Measurements from ENCODE around the gene FAM81A. TPM values are rescaled to one million over a fixed set of nuclear protein-coding genes. Genes with fewer than 3 reads are reported as not detected.

The FAM81A gene
- total and polyA plus RNA-seq, 2 donors: 0.42 to 1.2 TPM

DNA sequence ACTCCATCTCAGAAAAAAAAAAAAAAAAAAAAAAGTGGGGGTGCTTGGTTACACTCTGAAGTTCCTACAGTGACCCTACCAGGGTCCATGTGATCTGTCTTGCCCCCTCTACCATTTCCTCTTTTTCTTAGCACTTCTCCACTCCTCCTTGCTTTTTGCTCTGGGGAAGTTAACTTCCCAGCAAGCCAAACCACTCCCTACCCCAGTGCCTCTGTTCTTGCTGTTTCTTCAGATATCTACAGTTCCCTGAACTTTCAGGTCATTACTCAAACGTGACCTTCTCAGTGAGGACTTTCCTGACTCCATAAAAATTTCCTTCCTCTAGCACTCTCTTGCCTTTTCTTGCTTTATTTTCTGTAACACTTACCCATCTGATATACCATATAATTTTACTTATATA lies 112.5 kb downstream of the FAM81A start:
- H3K4me1 ChIP-seq (ENCODE audit: control insufficient read depth in 2 of 2, insufficient read depth in 2 of 2, low read length in 2 of 2): no peaks in the 10 kb centered on the region
- no peaks in the 10 kb centered on the region for H3K36me3 ChIP-seq (ENCODE audit: control insufficient read depth in 2 of 2, insufficient read depth in 2 of 2, low read length in 1 of 2)
- 64% methylated on average over 1 of the region's 1 CpG for WGBS
- DNase-seq (ENCODE audit: low read depth in 6 of 9, low spot score in 9 of 9): no peak
- H3K4me3 ChIP-seq (ENCODE audit: low read length in 2 of 2): no peak overlapping the region
- H3K27ac ChIP-seq (ENCODE audit: low read depth in 1 of 2, low read length in 1 of 2): no peak overlapping the region
- H3K27me3 ChIP-seq (ENCODE audit: control insufficient read depth in 2 of 2, insufficient read depth in 1 of 2, low read length in 1 of 2): no peaks in the 10 kb centered on the region
- no peaks in the 10 kb centered on the region for H3K9me3 ChIP-seq (ENCODE audit: control insufficient read depth in 2 of 2, insufficient read depth in 1 of 2, low read length in 1 of 2)

DNA sequence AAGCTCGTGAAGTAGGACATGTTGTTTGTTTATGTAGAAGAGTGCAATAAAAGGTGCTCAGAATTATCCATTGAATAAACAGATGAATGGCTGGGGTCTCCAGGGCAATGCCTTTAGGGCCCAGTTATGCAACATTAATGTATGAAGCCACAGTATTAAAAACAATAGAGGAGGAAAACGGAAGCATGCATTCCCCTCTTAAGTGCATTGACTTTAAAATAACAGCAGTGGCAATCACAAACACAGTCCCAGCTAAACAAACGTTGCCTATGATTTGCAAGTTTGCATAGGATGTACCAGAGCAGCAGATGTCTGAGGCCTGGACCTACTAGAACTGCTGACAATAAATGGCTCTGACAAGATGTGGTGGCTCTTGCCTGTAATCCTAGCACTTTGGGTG lies 113.0 kb downstream of the FAM81A start:
- Histone ChIP-seq H3K36me3 (ENCODE audit: control insufficient read depth in 2 of 2, insufficient read depth in 2 of 2, low read length in 1 of 2) (no peaks in the 10 kb centered on the region), H3K27me3 (ENCODE audit: control insufficient read depth in 2 of 2, insufficient read depth in 1 of 2, low read length in 1 of 2) (no peaks in the 10 kb centered on the region), H3K27ac (ENCODE audit: low read depth in 1 of 2, low read length in 1 of 2) (no peak overlapping the region), H3K9me3 (ENCODE audit: control insufficient read depth in 2 of 2, insufficient read depth in 1 of 2, low read length in 1 of 2) (no peaks in the 10 kb centered on the region), H3K4me1 (ENCODE audit: control insufficient read depth in 2 of 2, insufficient read depth in 2 of 2, low read length in 2 of 2) (no peaks in the 10 kb centered on the region), H3K4me3 (ENCODE audit: low read length in 2 of 2) (no peak overlapping the region)
- DNase-seq (ENCODE audit: low read depth in 6 of 9, low spot score in 9 of 9): no peak
- WGBS: 90% methylated on average over 3 of the region's 3 CpGs

DNA sequence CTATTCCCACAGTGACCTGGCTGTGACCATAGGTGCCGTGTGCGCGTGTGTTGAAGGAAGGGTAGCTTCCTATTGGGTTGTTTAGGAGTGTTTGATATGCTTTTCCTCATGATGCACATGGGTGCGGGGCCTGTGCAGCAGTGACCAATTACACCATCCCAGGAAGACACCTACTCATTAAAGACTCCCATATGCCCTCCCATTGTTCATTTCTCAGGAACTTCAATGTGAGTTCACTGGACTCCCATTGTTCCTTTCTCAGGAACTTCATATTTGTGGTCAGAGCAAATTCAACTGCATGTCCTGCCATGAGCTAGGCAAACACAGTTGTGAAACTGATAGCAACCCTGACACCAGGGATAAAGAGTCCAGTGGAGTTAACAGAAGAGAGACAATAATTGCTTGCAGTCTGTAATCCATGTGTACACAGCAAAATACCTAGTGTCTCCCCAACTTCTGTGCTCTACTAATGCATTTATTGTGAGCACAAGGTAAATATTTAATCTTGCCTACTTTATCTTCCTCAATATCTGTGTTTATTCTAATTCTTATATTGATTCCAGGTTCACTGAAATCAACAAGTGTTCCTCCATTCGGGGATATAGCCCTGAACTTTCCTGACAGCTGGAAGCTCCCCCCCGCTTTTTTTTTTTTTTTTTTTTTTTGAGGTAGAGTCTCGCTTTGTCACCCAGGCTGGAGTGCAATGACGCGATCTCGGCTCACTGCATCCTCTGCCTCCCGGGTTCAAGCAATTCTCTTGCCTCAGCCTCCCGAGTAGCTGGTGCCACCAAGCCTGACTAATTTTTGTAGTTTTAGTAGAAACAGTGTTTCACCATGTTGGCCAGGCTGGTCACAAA lies 116.1 kb downstream of the FAM81A start:
- WGBS: over 99% methylated on average over 12 of the region's 12 CpGs
- H3K4me3 ChIP-seq (ENCODE audit: low read length in 2 of 2): no peak overlapping the region
- no peak overlapping the region for H3K27ac ChIP-seq (ENCODE audit: low read depth in 1 of 2, low read length in 1 of 2)
- H3K36me3 ChIP-seq (ENCODE audit: control insufficient read depth in 2 of 2, insufficient read depth in 2 of 2, low read length in 1 of 2): no peaks in the 10 kb centered on the region
- no peak for DNase-seq (ENCODE audit: low read depth in 6 of 9, low spot score in 9 of 9)
- no peaks in the 10 kb centered on the region for H3K9me3 ChIP-seq (ENCODE audit: control insufficient read depth in 2 of 2, insufficient read depth in 1 of 2, low read length in 1 of 2)
- H3K4me1 ChIP-seq (ENCODE audit: control insufficient read depth in 2 of 2, insufficient read depth in 2 of 2, low read length in 2 of 2): no peaks in the 10 kb centered on the region
- H3K27me3 ChIP-seq (ENCODE audit: control insufficient read depth in 2 of 2, insufficient read depth in 1 of 2, low read length in 1 of 2): no peaks in the 10 kb centered on the region

DNA sequence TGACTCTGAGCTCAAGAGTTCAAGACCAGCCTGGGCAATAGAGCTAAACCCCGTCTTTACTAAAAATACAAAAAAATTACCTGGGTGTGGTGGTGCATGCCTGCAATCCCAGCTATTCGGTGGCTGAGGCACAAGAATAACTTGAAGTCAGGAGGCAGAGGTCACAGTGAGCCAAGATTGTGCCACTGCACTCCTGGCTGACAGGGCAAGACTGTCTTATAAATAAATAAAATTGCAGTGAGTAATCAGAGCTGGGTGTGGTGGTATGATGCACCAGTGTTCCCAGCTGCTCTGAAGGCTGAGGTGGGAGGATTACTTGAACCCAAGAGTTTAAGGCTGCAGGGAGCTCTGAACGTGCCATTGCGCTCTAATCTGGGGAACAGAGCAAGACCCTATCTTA lies 117.7 kb downstream of the FAM81A start:
- no peak for DNase-seq (ENCODE audit: low read depth in 6 of 9, low spot score in 9 of 9)
- WGBS: 95% methylated on average over 4 of the region's 4 CpGs
- no peaks in the 10 kb centered on the region for H3K27me3 ChIP-seq (ENCODE audit: control insufficient read depth in 2 of 2, insufficient read depth in 1 of 2, low read length in 1 of 2)
- no peak overlapping the region for H3K4me3 ChIP-seq (ENCODE audit: low read length in 2 of 2)
- H3K36me3 ChIP-seq (ENCODE audit: control insufficient read depth in 2 of 2, insufficient read depth in 2 of 2, low read length in 1 of 2): no peaks in the 10 kb centered on the region
- H3K4me1 ChIP-seq (ENCODE audit: control insufficient read depth in 2 of 2, insufficient read depth in 2 of 2, low read length in 2 of 2): no peaks in the 10 kb centered on the region
- no peaks in the 10 kb centered on the region for H3K9me3 ChIP-seq (ENCODE audit: control insufficient read depth in 2 of 2, insufficient read depth in 1 of 2, low read length in 1 of 2)
- H3K27ac ChIP-seq (ENCODE audit: low read depth in 1 of 2, low read length in 1 of 2): no peak overlapping the region

DNA sequence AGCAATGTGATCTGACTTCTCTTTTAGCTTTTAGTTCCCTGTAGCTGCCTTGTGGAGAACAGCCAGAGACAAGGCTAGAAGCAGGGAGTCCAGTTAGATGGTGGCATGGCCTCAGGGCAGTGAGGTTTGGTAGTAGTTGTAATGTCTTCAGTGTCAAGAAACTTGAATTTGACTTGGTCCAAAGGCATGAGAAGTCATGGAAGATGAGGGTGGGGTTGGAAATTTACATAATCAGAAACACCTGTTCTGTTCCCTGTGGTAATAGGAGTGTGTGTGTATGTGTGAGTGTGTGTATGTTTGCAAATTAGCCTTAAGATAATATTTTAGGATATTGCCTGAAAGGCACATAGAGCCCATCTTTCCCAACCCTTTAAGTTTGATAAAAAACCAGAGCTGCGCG lies 118.4 kb downstream of the FAM81A start:
- no peak overlapping the region for H3K27ac ChIP-seq (ENCODE audit: low read depth in 1 of 2, low read length in 1 of 2)
- over 99% methylated on average over 2 of the region's 2 CpGs for WGBS

DNA sequence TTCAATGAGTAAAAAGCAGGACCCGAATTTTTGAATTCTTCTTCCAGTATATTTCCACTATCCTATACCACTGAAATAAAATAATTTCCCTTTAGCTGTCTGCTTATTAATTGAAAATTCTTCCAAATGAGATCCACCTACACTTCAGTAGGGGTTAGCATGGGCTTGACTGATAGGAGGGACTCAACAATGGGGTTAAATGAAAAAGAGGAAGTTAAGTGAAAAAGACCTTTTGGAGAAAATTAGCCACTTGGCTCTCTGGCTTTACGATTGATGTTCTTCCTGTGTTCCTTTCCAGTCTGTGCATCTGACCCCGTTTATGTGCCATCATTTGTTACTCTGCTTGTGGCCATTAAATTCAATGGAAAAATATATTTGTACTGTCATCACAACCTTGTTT lies 119.6 kb downstream of the FAM81A start:
- no peak for DNase-seq (ENCODE audit: low read depth in 6 of 9, low spot score in 9 of 9)
- 42% methylated on average over 3 of the region's 3 CpGs for WGBS
- H3K9me3 ChIP-seq (ENCODE audit: control insufficient read depth in 2 of 2, insufficient read depth in 1 of 2, low read length in 1 of 2): no peaks in the 10 kb centered on the region
- no peaks in the 10 kb centered on the region for H3K4me1 ChIP-seq (ENCODE audit: control insufficient read depth in 2 of 2, insufficient read depth in 2 of 2, low read length in 2 of 2)
- no peak overlapping the region for H3K27ac ChIP-seq (ENCODE audit: low read depth in 1 of 2, low read length in 1 of 2)
- H3K4me3 ChIP-seq (ENCODE audit: low read length in 2 of 2): no peak overlapping the region
- H3K36me3 ChIP-seq (ENCODE audit: control insufficient read depth in 2 of 2, insufficient read depth in 2 of 2, low read length in 1 of 2): no peaks in the 10 kb centered on the region
- H3K27me3 ChIP-seq (ENCODE audit: control insufficient read depth in 2 of 2, insufficient read depth in 1 of 2, low read length in 1 of 2): no peaks in the 10 kb centered on the region

More for the DNA sequence above, 118.4 kb downstream of the FAM81A start:
- Histone ChIP-seq H3K9me3 (ENCODE audit: control insufficient read depth in 2 of 2, insufficient read depth in 1 of 2, low read length in 1 of 2) (no peaks in the 10 kb centered on the region), H3K27me3 (ENCODE audit: control insufficient read depth in 2 of 2, insufficient read depth in 1 of 2, low read length in 1 of 2) (no peaks in the 10 kb centered on the region), H3K4me3 (ENCODE audit: low read length in 2 of 2) (no peak overlapping the region), H3K4me1 (ENCODE audit: control insufficient read depth in 2 of 2, insufficient read depth in 2 of 2, low read length in 2 of 2) (no peaks in the 10 kb centered on the region), H3K36me3 (ENCODE audit: control insufficient read depth in 2 of 2, insufficient read depth in 2 of 2, low read length in 1 of 2) (no peaks in the 10 kb centered on the region)
- no peak for DNase-seq (ENCODE audit: low read depth in 6 of 9, low spot score in 9 of 9)

DNA sequence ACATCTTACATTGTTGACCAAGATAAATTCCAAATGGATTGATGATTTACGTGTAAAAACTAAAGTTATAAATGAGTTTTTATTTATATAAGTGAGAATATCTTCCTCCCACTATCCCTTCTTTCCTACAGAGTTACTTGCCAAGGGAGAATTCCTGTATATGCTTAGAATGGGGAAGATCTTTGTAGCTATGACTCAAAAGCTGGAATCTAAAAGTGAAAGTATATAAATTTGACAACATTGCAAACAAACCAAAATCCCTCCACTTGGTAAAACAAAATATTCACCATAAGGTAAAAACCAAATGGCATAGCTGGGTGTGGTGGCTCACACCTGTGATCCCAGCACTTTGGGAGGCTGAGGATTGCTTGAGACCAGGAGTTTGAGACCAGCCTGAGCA lies 120.9 kb downstream of the FAM81A start:
- H3K9me3 ChIP-seq (ENCODE audit: control insufficient read depth in 2 of 2, insufficient read depth in 1 of 2, low read length in 1 of 2): no peaks in the 10 kb centered on the region
- H3K4me1 ChIP-seq (ENCODE audit: control insufficient read depth in 2 of 2, insufficient read depth in 2 of 2, low read length in 2 of 2): no peaks in the 10 kb centered on the region
- WGBS: 100% methylated on average over 1 of the region's 1 CpG
- H3K36me3 ChIP-seq (ENCODE audit: control insufficient read depth in 2 of 2, insufficient read depth in 2 of 2, low read length in 1 of 2): no peaks in the 10 kb centered on the region
- H3K27ac ChIP-seq (ENCODE audit: low read depth in 1 of 2, low read length in 1 of 2): no peak overlapping the region
- DNase-seq (ENCODE audit: low read depth in 6 of 9, low spot score in 9 of 9): no peak
- no peaks in the 10 kb centered on the region for H3K27me3 ChIP-seq (ENCODE audit: control insufficient read depth in 2 of 2, insufficient read depth in 1 of 2, low read length in 1 of 2)
- H3K4me3 ChIP-seq (ENCODE audit: low read length in 2 of 2): no peak overlapping the region

DNA sequence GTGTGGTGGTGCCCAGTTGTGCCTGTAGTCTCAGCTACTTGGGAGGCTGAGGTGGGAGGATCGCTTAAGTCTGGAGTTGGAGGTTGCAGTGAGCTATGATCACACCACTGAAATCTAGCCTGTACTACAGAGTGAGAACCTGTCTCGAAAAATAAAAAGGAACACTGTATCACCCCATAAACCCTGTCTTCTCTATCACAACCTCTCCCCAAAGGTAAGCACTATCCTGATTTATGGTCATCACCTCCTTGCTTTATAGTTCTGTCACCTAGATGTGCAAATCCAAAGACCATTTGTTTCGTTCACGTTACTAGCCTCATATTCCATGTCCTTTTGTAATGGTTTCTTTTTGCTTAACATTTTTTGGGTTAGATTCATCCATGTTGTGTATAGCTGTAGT lies 123.6 kb downstream of the FAM81A start:
- Histone ChIP-seq H3K9me3 (ENCODE audit: control insufficient read depth in 2 of 2, insufficient read depth in 1 of 2, low read length in 1 of 2) (no peaks in the 10 kb centered on the region), H3K4me1 (ENCODE audit: control insufficient read depth in 2 of 2, insufficient read depth in 2 of 2, low read length in 2 of 2) (no peaks in the 10 kb centered on the region), H3K27ac (ENCODE audit: low read depth in 1 of 2, low read length in 1 of 2) (no peak overlapping the region), H3K36me3 (ENCODE audit: control insufficient read depth in 2 of 2, insufficient read depth in 2 of 2, low read length in 1 of 2) (no peaks in the 10 kb centered on the region), H3K4me3 (ENCODE audit: low read length in 2 of 2) (no peak overlapping the region), H3K27me3 (ENCODE audit: control insufficient read depth in 2 of 2, insufficient read depth in 1 of 2, low read length in 1 of 2) (no peaks in the 10 kb centered on the region)
- no peak for DNase-seq (ENCODE audit: low read depth in 6 of 9, low spot score in 9 of 9)
- 95% methylated on average over 4 of the region's 4 CpGs for WGBS

DNA sequence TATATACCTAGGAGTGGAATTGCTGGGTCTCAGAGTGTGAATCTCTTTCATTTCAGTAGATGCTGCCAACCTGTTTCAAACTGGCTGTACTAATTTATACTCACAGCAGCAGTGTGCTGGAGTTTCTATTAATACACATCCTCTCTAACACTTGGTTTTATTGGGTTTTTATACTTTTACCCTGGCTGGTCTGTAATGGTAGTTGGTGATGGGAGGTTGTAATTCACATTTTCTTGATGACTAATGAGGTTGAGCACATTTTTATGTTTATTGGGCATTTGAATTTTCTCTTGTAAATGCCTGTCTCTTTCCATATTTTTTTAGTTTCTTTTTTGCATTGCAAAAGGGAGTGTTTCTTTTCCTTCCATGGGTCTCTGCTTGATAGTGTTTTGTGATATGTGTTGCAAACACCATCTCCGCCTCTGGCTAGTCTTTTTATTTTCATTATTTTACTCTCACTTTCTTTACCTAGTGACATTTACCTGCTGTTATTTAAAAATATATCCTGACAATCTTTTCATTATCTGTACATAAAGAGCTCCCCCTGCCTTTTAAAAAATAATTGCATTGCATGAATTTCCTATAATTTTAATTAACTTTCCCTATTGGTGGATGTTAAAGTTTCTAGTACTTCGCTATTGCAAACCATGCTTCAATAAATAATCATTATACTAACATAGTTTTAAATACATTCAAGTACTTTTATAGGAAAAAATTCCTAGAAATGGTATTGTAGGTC lies 124.6 kb downstream of the FAM81A start:
- DNase-seq (ENCODE audit: low read depth in 6 of 9, low spot score in 9 of 9): no peak
- 96% methylated on average over 2 of the region's 2 CpGs for WGBS
- Histone ChIP-seq H3K27me3 (ENCODE audit: control insufficient read depth in 2 of 2, insufficient read depth in 1 of 2, low read length in 1 of 2) (no peaks in the 10 kb centered on the region), H3K4me3 (ENCODE audit: low read length in 2 of 2) (no peak overlapping the region), H3K27ac (ENCODE audit: low read depth in 1 of 2, low read length in 1 of 2) (no peak overlapping the region), H3K4me1 (ENCODE audit: control insufficient read depth in 2 of 2, insufficient read depth in 2 of 2, low read length in 2 of 2) (no peaks in the 10 kb centered on the region), H3K9me3 (ENCODE audit: control insufficient read depth in 2 of 2, insufficient read depth in 1 of 2, low read length in 1 of 2) (no peaks in the 10 kb centered on the region), H3K36me3 (ENCODE audit: control insufficient read depth in 2 of 2, insufficient read depth in 2 of 2, low read length in 1 of 2) (no peaks in the 10 kb centered on the region)
